Measurements from ENCODE around the gene PIP5K1C. TPM values are rescaled to one million over a fixed set of nuclear protein-coding genes. Genes with fewer than 3 reads are reported as not detected.

PIP5K1C gene
- total RNA-seq, 1 experiment from 2014 or later: 26.9 TPM

DNA sequence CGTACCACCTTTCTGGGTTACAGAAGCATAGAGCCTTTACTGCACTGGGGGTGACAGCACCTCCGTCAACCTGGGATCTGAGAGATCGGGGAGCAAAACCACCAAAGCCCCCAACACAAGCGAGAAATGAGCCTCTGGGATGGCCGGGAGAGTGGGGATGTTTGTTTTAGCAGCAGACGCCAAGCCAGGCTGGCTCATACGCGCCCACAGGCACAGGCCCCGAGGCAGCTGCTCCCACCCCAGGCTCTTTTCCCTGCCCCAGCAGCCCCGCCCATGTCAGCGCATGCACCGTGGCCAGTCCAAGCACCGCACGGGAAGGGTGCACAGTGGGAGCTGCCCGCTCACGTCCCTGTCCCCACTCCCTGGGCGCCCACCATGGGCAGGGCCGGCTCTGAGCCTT, 8.5 kb downstream of the PIP5K1C start:
- no peak overlapping the region for H3K27ac ChIP-seq (ENCODE audit: low read depth, low read length)
- intact Hi-C loops (cut with micrococcal nuclease): no loop called here
- H3K9me2 ChIP-seq (ENCODE audit: insufficient read depth): no peaks in the 10 kb centered on the region
- H2AFZ ChIP-seq (ENCODE audit: low read depth, low read length, poor library complexity, severe bottlenecking): no peak overlapping the region
- RAD21 ChIA-PET (ENCODE audit: low non-redundant PET in 1 of 2, low total read pairs in 2 of 2, uncharacterized antibody in 2 of 2, unreplicated experiment in 2 of 2): no interaction called here
- H4K20me1 ChIP-seq (ENCODE audit: insufficient read depth): no peaks in the 10 kb centered on the region
- no TSS peak for BruUV-seq (replicated peaks)
- ATAC-seq (no peak), DNase-seq (ENCODE audit: low read depth, low spot score) (no peak)
- CTCF ChIA-PET: no interaction called here
- no peaks in the 10 kb centered on the region; a peak in 1 of 4 replicates for H3K36me3 ChIP-seq (ENCODE audit: control insufficient read depth in 1 of 2, insufficient read depth in 2 of 2, low read length in 2 of 2)
- no peaks in the 10 kb centered on the region for H3K4me1 ChIP-seq (ENCODE audit: control insufficient read depth in 1 of 2, insufficient read depth in 2 of 2, low read length in 2 of 2)
- no peak overlapping the region for H3K9ac ChIP-seq (ENCODE audit: low read length)
- no peak overlapping the region for H3K4me3 ChIP-seq (replicated peaks in 1 of 2; ENCODE audit: low read depth in 1 of 2, low read length in 2 of 2)
- TF ChIP-seq SP1 (IDR thresholded peaks at IDR 0.05; ENCODE audit: low read depth) (no peak), EGR1 (IDR thresholded peaks at IDR 0.05; ENCODE audit: low read depth) (no peak), ELF1 (IDR thresholded peaks at IDR 0.05; ENCODE audit: borderline replicate concordance, low read depth) (no peak)
- no peak overlapping the region for H3K4me2 ChIP-seq (ENCODE audit: low read length)
- peaks cover 50% of the 10 kb centered on the region for H3K79me2 ChIP-seq (ENCODE audit: insufficient read depth, low read length)
- no peaks in the 10 kb centered on the region for H3K9me3 ChIP-seq (ENCODE audit: control insufficient read depth in 1 of 2, insufficient read depth in 1 of 2, low read depth in 1 of 2, low read length in 2 of 2)
- H3K27me3 ChIP-seq (ENCODE audit: insufficient read depth, low read length): no peaks in the 10 kb centered on the region
- POLR2A ChIA-PET: no interaction called here

- no TSS peak for BruUV-seq (replicated peaks)
- no peaks in the 10 kb centered on the region for H3K9me2 ChIP-seq (ENCODE audit: insufficient read depth)
- H2AFZ ChIP-seq (ENCODE audit: low read depth, low read length, poor library complexity, severe bottlenecking): no peak overlapping the region
- RAD21 ChIA-PET (ENCODE audit: low non-redundant PET in 1 of 2, low total read pairs in 2 of 2, uncharacterized antibody in 2 of 2, unreplicated experiment in 2 of 2): no interaction called here
- POLR2A ChIA-PET: no interaction called here
- H4K20me1 ChIP-seq (ENCODE audit: insufficient read depth): no peaks in the 10 kb centered on the region
- no peaks in the 10 kb centered on the region for H3K9me3 ChIP-seq (ENCODE audit: control insufficient read depth in 1 of 2, insufficient read depth in 1 of 2, low read depth in 1 of 2, low read length in 2 of 2)
- H3K36me3 ChIP-seq (ENCODE audit: control insufficient read depth in 1 of 2, insufficient read depth in 2 of 2, low read length in 2 of 2): no peaks in the 10 kb centered on the region; a peak in 1 of 4 replicates
- no peak for DNase-seq (ENCODE audit: low read depth, low spot score)
- H3K4me3 ChIP-seq (replicated peaks in 1 of 2; ENCODE audit: low read depth in 1 of 2, low read length in 2 of 2): no peak overlapping the region
- no peaks in the 10 kb centered on the region for H3K27me3 ChIP-seq (ENCODE audit: insufficient read depth, low read length)
- no peaks in the 10 kb centered on the region for H3K4me1 ChIP-seq (ENCODE audit: control insufficient read depth in 1 of 2, insufficient read depth in 2 of 2, low read length in 2 of 2)
- no peak for ATAC-seq
- no peak overlapping the region for H3K9ac ChIP-seq (ENCODE audit: low read length)
- CTCF ChIA-PET: no interaction called here
- intact Hi-C loops (cut with micrococcal nuclease): no loop called here
- H3K27ac ChIP-seq (ENCODE audit: low read depth, low read length): no peak overlapping the region
- TF ChIP-seq POLR2AphosphoS5 (IDR thresholded peaks at IDR 0.05; ENCODE audit: low read depth, low read length) (no peak), CTCF (IDR thresholded peaks at IDR 0.05 in 2 of 3, conservative IDR thresholded peaks at IDR 0.05 in 1 of 3; ENCODE audit: borderline replicate concordance in 1 of 3, insufficient read depth in 1 of 3, low read depth in 2 of 3, low read length in 2 of 3) (no peak), JUND (IDR thresholded peaks at IDR 0.05) (no peak)
- H3K4me2 ChIP-seq (ENCODE audit: low read length): no peak overlapping the region
- H3K79me2 ChIP-seq (ENCODE audit: insufficient read depth, low read length): peaks cover 49% of the 10 kb centered on the region
Observed at GRCh38 chr19:3691372-3691716, 8.9 kb downstream of the PIP5K1C start.
